HepG2 (cell line): ENCODE measurements around the gene TMEM151A. TPM values are rescaled to one million over a fixed set of nuclear protein-coding genes. Genes with fewer than 3 reads are reported as not detected.
A peak's percentile ranks its signal among the peaks of the same experiment; 100 is the strongest.

ENCODE experiments used
- CC2D1A ChIP-seq: sonication (generic); formaldehyde crosslinking; IDR thresholded peaks from 2 replicates; pipeline ENCODE4 v1.8.1; 2023; ENCODE audit warnings: mild to moderate bottlenecking, missing genetic modification reagents
- ETV6 ChIP-seq: sonication (generic); formaldehyde crosslinking; conservative IDR thresholded peaks from 2 replicates; pipeline ENCODE4 v1.4.0; 2020; ENCODE audit warnings: missing genetic modification reagents
- IKZF4 ChIP-seq: sonication (generic); formaldehyde crosslinking; IDR thresholded peaks from 2 replicates; pipeline ENCODE4 v1.5.1; 2020; ENCODE audit warnings: borderline replicate concordance, mild to moderate bottlenecking, low read depth, missing genetic modification reagents; ENCODE audit errors: not compliant biosample characterization
- JUN ChIP-seq: sonication (generic); formaldehyde crosslinking; IDR thresholded peaks from 2 replicates; pipeline ENCODE4 v1.4.0; 2020; ENCODE audit warnings: mild to moderate bottlenecking, missing genetic modification reagents
- PPARG ChIP-seq: conservative IDR thresholded peaks from 2 replicates; pipeline ENCODE4 v1.6.1; 2016; ENCODE audit warnings: missing biosample characterization, missing genetic modification reagents
- RBFOX2 ChIP-seq: fragments of 200-400 bp; formaldehyde crosslinking; IDR thresholded peaks from 2 replicates; pipeline ENCODE4 v1.6.1; 2017; ENCODE audit warnings: low read depth, mild to moderate bottlenecking, low read length
- XBP1 ChIP-seq: sonication (generic); formaldehyde crosslinking; IDR thresholded peaks from 2 replicates; pipeline ENCODE4 v1.5.0; 2020; ENCODE audit warnings: missing genetic modification reagents
- ZFX ChIP-seq: sonication (generic); formaldehyde crosslinking; IDR thresholded peaks from 2 replicates; pipeline ENCODE4 v1.4.0; 2020; ENCODE audit warnings: mild to moderate bottlenecking, low read depth, missing genetic modification reagents, moderate library complexity
- ZNF207 ChIP-seq: fragments of 450-650 bp; IDR thresholded peaks from 2 replicates; pipeline ENCODE4 v1.6.1; 2016; ENCODE audit warnings: antibody characterized with exemption, borderline replicate concordance
- ZNF570 ChIP-seq: sonication (generic); formaldehyde crosslinking; IDR thresholded peaks from 2 replicates; pipeline ENCODE4 v1.4.0; 2020; ENCODE audit warnings: mild to moderate bottlenecking, missing genetic modification reagents, borderline replicate concordance
- ZNF749 ChIP-seq: sonication (generic); formaldehyde crosslinking; IDR thresholded peaks from 2 replicates; pipeline ENCODE4 v1.8.0; 2022; ENCODE audit warnings: mild to moderate bottlenecking, missing genetic modification reagents, moderate library complexity, borderline replicate concordance
- ZNF841 ChIP-seq: sonication (generic); formaldehyde crosslinking; IDR thresholded peaks from 2 replicates; pipeline ENCODE4 v1.8.1; 2023; ENCODE audit warnings: missing genetic modification reagents, borderline replicate concordance
- polyA plus RNA-seq, 8 experiments: library from polyadenylated mRNA; depleted of rRNA in 3 of 8; stranded (reverse) in 7 of 8; unstranded in 1 of 8; fragments of >200 nt; fragmentation: Illumina TruSeq in 4 of 8; extraction: Trizol in 4 of 8; gene quantifications; 2 replicates each; pipeline versions ENCODE4 v1.2.1 to v1.2.3, GENCODE V29; 2011 to 2016; ENCODE audit warnings: low read depth in 4 of 8, missing spikeins in 1 of 8, mixed read lengths in 1 of 8; ENCODE audit not compliant: insufficient read depth in 1 of 8
- total RNA-seq, 5 experiments: library from RNA; depleted of rRNA; stranded (reverse); fragments of >200 nt; fragmentation: Illumina TruSeq; extraction: Trizol; gene quantifications; 2 replicates each; pipeline ENCODE4 v1.2.3, GENCODE V29; 2016; ENCODE audit warnings: low read depth in 1 of 5
- TF ChIP-seq, protein P1 (sequence below): sonication (generic); formaldehyde crosslinking; IDR thresholded peaks from 2 replicates; pipeline ENCODE4 v1.8.1; 2022; ENCODE audit warnings: mild to moderate bottlenecking, missing genetic modification reagents
- TF ChIP-seq, protein P2 (sequence below): sonication (generic); formaldehyde crosslinking; conservative IDR thresholded peaks from 2 replicates; pipeline ENCODE4 v1.8.1; 2023; ENCODE audit warnings: missing genetic modification reagents
- TF ChIP-seq, protein P3 (sequence below): sonication (generic); formaldehyde crosslinking; IDR thresholded peaks from one replicate; pipeline ENCODE4 v1.5.1; 2020; ENCODE audit warnings: mild to moderate bottlenecking, missing genetic modification reagents; ENCODE audit errors: not compliant biosample characterization
- TF ChIP-seq, protein P4 (sequence below): sonication (generic); formaldehyde crosslinking; IDR thresholded peaks from 2 replicates; pipeline ENCODE4 v1.4.0; 2020; ENCODE audit warnings: missing genetic modification reagents

The TMEM151A gene
- total and polyA plus RNA-seq, 2 of the 13 experiments (the other 11 are each of a cell fraction or from before 2014, with no cell fraction given) = 0.18 to 0.33 TPM

GRCh38 chr11:66336234-66337102 lies 44.8 kb downstream of the TMEM151A start, which contains the start of gene RIN1 (continued):
- TF ChIP-seq, protein P1, sequence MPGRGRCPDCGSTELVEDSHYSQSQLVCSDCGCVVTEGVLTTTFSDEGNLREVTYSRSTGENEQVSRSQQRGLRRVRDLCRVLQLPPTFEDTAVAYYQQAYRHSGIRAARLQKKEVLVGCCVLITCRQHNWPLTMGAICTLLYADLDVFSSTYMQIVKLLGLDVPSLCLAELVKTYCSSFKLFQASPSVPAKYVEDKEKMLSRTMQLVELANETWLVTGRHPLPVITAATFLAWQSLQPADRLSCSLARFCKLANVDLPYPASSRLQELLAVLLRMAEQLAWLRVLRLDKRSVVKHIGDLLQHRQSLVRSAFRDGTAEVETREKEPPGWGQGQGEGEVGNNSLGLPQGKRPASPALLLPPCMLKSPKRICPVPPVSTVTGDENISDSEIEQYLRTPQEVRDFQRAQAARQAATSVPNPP (CRISPR knock-in tag) = no peak
- TF ChIP-seq, protein P2, sequence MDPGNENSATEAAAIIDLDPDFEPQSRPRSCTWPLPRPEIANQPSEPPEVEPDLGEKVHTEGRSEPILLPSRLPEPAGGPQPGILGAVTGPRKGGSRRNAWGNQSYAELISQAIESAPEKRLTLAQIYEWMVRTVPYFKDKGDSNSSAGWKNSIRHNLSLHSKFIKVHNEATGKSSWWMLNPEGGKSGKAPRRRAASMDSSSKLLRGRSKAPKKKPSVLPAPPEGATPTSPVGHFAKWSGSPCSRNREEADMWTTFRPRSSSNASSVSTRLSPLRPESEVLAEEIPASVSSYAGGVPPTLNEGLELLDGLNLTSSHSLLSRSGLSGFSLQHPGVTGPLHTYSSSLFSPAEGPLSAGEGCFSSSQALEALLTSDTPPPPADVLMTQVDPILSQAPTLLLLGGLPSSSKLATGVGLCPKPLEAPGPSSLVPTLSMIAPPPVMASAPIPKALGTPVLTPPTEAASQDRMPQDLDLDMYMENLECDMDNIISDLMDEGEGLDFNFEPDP (CRISPR knock-in tag) = no peak
- TF ChIP-seq PPARG (CRISPR knock-in tag) = no peak; the same call in none of the 2 replicates
- TF ChIP-seq, protein P3, sequence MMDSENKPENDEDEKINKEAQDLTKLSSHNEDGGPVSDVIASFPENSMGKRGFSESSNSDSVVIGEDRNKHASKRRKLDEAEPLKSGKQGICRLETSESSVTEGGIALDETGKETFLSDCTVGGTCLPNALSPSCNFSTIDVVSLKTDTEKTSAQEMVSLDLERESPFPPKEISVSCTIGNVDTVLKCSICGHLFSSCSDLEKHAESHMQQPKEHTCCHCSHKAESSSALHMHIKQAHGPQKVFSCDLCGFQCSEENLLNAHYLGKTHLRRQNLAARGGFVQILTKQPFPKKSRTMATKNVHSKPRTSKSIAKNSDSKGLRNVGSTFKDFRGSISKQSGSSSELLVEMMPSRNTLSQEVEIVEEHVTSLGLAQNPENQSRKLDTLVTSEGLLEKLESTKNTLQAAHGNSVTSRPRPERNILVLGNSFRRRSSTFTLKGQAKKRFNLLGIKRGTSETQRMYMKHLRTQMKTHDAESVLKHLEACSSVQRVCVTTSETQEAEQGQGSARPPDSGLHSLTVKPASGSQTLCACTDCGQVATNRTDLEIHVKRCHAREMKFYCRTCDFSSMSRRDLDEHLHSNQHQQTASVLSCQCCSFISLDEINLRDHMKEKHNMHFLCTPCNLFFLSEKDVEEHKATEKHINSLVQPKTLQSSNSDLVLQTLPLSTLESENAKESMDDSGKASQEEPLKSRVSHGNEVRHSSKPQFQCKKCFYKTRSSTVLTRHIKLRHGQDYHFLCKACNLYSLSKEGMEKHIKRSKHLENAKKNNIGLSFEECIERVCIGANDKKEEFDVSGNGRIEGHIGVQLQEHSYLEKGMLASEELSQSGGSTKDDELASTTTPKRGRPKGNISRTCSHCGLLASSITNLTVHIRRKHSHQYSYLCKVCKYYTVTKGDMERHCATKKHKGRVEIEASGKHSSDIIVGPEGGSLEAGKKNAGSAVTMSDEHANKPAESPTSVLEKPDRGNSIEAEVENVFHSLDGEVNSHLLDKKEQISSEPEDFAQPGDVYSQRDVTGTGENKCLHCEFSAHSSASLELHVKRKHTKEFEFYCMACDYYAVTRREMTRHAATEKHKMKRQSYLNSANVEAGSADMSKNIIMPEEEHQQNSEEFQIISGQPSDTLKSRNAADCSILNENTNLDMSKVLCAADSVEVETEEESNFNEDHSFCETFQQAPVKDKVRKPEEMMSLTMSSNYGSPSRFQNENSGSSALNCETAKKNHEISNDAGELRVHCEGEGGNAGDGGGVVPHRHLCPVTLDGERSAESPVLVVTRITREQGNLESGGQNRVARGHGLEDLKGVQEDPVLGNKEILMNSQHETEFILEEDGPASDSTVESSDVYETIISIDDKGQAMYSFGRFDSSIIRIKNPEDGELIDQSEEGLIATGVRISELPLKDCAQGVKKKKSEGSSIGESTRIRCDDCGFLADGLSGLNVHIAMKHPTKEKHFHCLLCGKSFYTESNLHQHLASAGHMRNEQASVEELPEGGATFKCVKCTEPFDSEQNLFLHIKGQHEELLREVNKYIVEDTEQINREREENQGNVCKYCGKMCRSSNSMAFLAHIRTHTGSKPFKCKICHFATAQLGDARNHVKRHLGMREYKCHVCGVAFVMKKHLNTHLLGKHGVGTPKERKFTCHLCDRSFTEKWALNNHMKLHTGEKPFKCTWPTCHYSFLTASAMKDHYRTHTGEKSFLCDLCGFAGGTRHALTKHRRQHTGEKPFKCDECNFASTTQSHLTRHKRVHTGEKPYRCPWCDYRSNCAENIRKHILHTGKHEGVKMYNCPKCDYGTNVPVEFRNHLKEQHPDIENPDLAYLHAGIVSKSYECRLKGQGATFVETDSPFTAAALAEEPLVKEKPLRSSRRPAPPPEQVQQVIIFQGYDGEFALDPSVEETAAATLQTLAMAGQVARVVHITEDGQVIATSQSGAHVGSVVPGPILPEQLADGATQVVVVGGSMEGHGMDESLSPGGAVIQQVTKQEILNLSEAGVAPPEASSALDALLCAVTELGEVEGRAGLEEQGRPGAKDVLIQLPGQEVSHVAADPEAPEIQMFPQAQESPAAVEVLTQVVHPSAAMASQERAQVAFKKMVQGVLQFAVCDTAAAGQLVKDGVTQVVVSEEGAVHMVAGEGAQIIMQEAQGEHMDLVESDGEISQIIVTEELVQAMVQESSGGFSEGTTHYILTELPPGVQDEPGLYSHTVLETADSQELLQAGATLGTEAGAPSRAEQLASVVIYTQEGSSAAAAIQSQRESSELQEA (CRISPR knock-in tag) = no peak
- no peak for TF ChIP-seq JUN
- TF ChIP-seq, protein P4, sequence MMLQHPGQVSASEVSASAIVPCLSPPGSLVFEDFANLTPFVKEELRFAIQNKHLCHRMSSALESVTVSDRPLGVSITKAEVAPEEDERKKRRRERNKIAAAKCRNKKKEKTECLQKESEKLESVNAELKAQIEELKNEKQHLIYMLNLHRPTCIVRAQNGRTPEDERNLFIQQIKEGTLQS (CRISPR knock-in tag) = peak; percentile 55; the same call in 1 of the 2 replicates
- no peak for TF ChIP-seq ETV6
- TF ChIP-seq ZNF749 (CRISPR knock-in tag) = peak; percentile 84; the same call in 1 of the 2 replicates
- peak; percentile 80 for TF ChIP-seq ZFX (CRISPR knock-in tag)
- peak; percentile 24; the same call in 1 of the 2 replicates for TF ChIP-seq RBFOX2
- no peak for TF ChIP-seq CC2D1A (CRISPR knock-in tag)
- no peak for TF ChIP-seq XBP1 (CRISPR knock-in tag)
- no peak for TF ChIP-seq ZNF841 (CRISPR knock-in tag)
- no peak for TF ChIP-seq ZNF207
- no peak for TF ChIP-seq IKZF4 (CRISPR knock-in tag)
- TF ChIP-seq ZNF570 (CRISPR knock-in tag) = no peak
